Thoracic aorta (tissue), 2 donors: ENCODE data around the gene FKRP. TPM values are rescaled to one million over a fixed set of nuclear protein-coding genes. Genes with fewer than 3 reads are reported as not detected.

Source experiments
- ATAC-seq: fragments of 150-250 bp; one replicate; pipeline ENCODE4 v1.8.0; 2017; ENCODE audit warnings: low read depth; ENCODE audit not compliant: insufficient number of reproducible peaks, low FRiP score
- DNase-seq: peaks from one replicate; pipeline ENCODE4 v3.0.0-alpha.2; 2020; ENCODE audit warnings: low spot score
- H3K27ac ChIP-seq, 2 donors: fragments of 200-600 bp; sonication (generic); 1 replicate in 1 of 2; 2 replicates in 1 of 2; pipeline ENCODE4 v1.5.1; 2016; ENCODE audit warnings: mild to moderate bottlenecking in 2 of 2, moderate library complexity in 2 of 2
- H3K27me3 ChIP-seq: fragments of 200-600 bp; sonication (generic); replicated peaks from 2 replicates; pipeline ENCODE4 v1.6.0; 2016; ENCODE audit warnings: mild to moderate bottlenecking; ENCODE audit not compliant: insufficient read depth
- H3K36me3 ChIP-seq: fragments of 200-600 bp; sonication (generic); one replicate; pipeline ENCODE4 v1.5.1; 2016
- H3K4me1 ChIP-seq, 2 donors: fragments of 200-600 bp; sonication (generic); 1 replicate in 1 of 2; 2 replicates in 1 of 2; pipeline versions ENCODE4 v1.5.1 to v1.6.0; 2016; ENCODE audit warnings: low read depth in 2 of 2, mild to moderate bottlenecking in 1 of 2; ENCODE audit not compliant: control insufficient read depth in 1 of 2
- H3K4me3 ChIP-seq: fragments of 200-600 bp; sonication (generic); 2 replicates; pipeline ENCODE4 v1.5.1; 2016; ENCODE audit warnings: mild to moderate bottlenecking
- H3K9me3 ChIP-seq: fragments of 200-600 bp; sonication (generic); 2 replicates; pipeline ENCODE4 v1.5.1; 2016
- CTCF ChIP-seq: fragments of 200-600 bp; sonication (generic); IDR thresholded peaks from one replicate; pipeline ENCODE4 v1.5.1; 2019; ENCODE audit warnings: antibody characterized with exemption
- total RNA-seq, 2 donors: library from RNA; depleted of rRNA; stranded (reverse); fragments of >200 nt; gene quantifications; one replicate each; pipeline versions ENCODE4 v1.1.0 to v1.2.3, GENCODE V29; 2016

Gene FKRP
- 10 to 100 TPM; 20.6 to 99.2 TPM for total RNA-seq

- Histone ChIP-seq H3K36me3 (no peaks in the 10 kb centered on the region), H3K4me3 (peak within 1 kb of the TSS; percentile 86), H3K9me3 (no peaks in the 10 kb centered on the region), H3K27ac (peak within 1 kb of the TSS; percentile 61 to 75), H3K27me3 (no peaks in the 10 kb centered on the region), H3K4me1 (peaks cover 22 to 36% of the 10 kb centered on the region in 2 donors)
- DNase-seq (no peak), ATAC-seq (no peak)
- no peak for TF ChIP-seq CTCF
Observed at GRCh38 chr19:46745521-46746280, at the start of gene FKRP. FKRP (plus strand) TSS chr19:46746057; CDS start chr19:46755451, 9,394 bp downstream.

- Histone ChIP-seq H3K27ac (no peak overlapping the region), H3K27me3 (no peaks in the 10 kb centered on the region), H3K36me3 (peaks cover 75% of the 10 kb centered on the region), H3K9me3 (no peaks in the 10 kb centered on the region), H3K4me3 (no peak overlapping the region), H3K4me1 (no peaks in the 10 kb centered on the region)
- no peak for DNase-seq
- no peak for ATAC-seq
- TF ChIP-seq CTCF = no peak
Observed at GRCh38 chr19:46696866-46697203, 49.0 kb upstream of the FKRP start.

GRCh38 chr19:46697204-46697960 is 48.5 kb upstream of the FKRP start:
- Histone ChIP-seq H3K9me3 (no peaks in the 10 kb centered on the region), H3K36me3 (peaks cover 71% of the 10 kb centered on the region), H3K27me3 (no peaks in the 10 kb centered on the region), H3K4me3 (peak overlapping the region; percentile 39), H3K27ac (no peak overlapping the region), H3K4me1 (no peaks in the 10 kb centered on the region)
- DNase-seq = peak; percentile 59
- peak; percentile 43 for ATAC-seq
- TF ChIP-seq CTCF = no peak

- Histone ChIP-seq H3K4me1 (no peaks in the 10 kb centered on the region), H3K27me3 (no peaks in the 10 kb centered on the region), H3K4me3 (no peak overlapping the region), H3K9me3 (no peaks in the 10 kb centered on the region), H3K27ac (no peak overlapping the region), H3K36me3 (peaks cover 64% of the 10 kb centered on the region)
- no peak for TF ChIP-seq CTCF
- DNase-seq = no peak
- ATAC-seq = no peak
Observed at GRCh38 chr19:46698395-46699321, 47.2 kb upstream of the FKRP start.

- no peak for DNase-seq
- TF ChIP-seq CTCF = no peak
- peaks cover 55% of the 10 kb centered on the region for H3K36me3 ChIP-seq
Observed at GRCh38 chr19:46700704-46701103, 45.2 kb upstream of the FKRP start.

More at GRCh38 chr19:46700704-46701103, 45.2 kb upstream of the FKRP start:
- ATAC-seq = no peak
- no peaks in the 10 kb centered on the region for H3K4me1 ChIP-seq
- no peaks in the 10 kb centered on the region for H3K27me3 ChIP-seq
- no peaks in the 10 kb centered on the region for H3K9me3 ChIP-seq
- H3K4me3 ChIP-seq = no peak overlapping the region
- H3K27ac ChIP-seq = no peak overlapping the region
